A673 (cell line): ENCODE results near the gene FAM118A. TPM values are rescaled to one million over a fixed set of nuclear protein-coding genes. Genes with fewer than 3 reads are reported as not detected.

Experiments used
- BruUV-seq: library from RNA; stranded (reverse); fragments of 400-500 nt; replicated peaks from 2 replicates; lab custom pipeline; 2021; lab: Mats Ljungman, UMichigan
- CTCF ChIA-PET: fragments of 300-600 bp; sonication (Branson Sonifier 250); formaldehyde crosslinking; loops from one replicate; lab custom pipeline; 2022; ENCODE audit warnings: antibody characterized with exemption; lab: Charles Lee
- POLR2A ChIA-PET: fragments of 300-600 bp; sonication (Branson Sonifier 250); formaldehyde crosslinking; loops from one replicate; lab custom pipeline; 2022; ENCODE audit warnings: antibody characterized with exemption; ENCODE audit not compliant: low non-redundant PET; lab: Charles Lee
- DNase-seq: peaks from one replicate; pipeline ENCODE4 v3.0.0-alpha.2; 2015; ENCODE audit warnings: low spot score
- H3K27ac ChIP-seq: fragments of 200-600 bp; sonication (generic); 2 replicates; pipeline ENCODE4 v1.5.1; 2016; ENCODE audit warnings: mixed run types, low read depth, mild to moderate bottlenecking, mixed read lengths, antibody characterized with exemption, low read length; ENCODE audit not compliant: poor library complexity, severe bottlenecking
- H3K27me3 ChIP-seq: fragments of 200-600 bp; sonication (generic); replicated peaks from 2 replicates; pipeline ENCODE4 v1.6.1; 2017; ENCODE audit warnings: mixed run types, low read depth, mild to moderate bottlenecking, mixed read lengths, antibody characterized with exemption, low read length; ENCODE audit not compliant: insufficient read depth, poor library complexity
- H3K36me3 ChIP-seq: fragments of 200-600 bp; sonication (generic); 2 replicates; pipeline ENCODE4 v1.6.1; 2016; ENCODE audit warnings: mixed run types, mild to moderate bottlenecking, mixed read lengths, antibody characterized with exemption, low read length; ENCODE audit not compliant: insufficient read depth, poor library complexity, severe bottlenecking
- H3K4me1 ChIP-seq: fragments of 200-600 bp; sonication (generic); 2 replicates; pipeline ENCODE4 v1.6.1; 2017; ENCODE audit warnings: mixed run types, mild to moderate bottlenecking, mixed read lengths, antibody characterized with exemption, low read length; ENCODE audit not compliant: insufficient read depth, poor library complexity, severe bottlenecking
- H3K4me3 ChIP-seq: fragments of 200-600 bp; sonication (generic); 2 replicates; pipeline ENCODE4 v1.5.1; 2016; ENCODE audit warnings: low read depth, mixed run types, mild to moderate bottlenecking, mixed read lengths, low read length; ENCODE audit not compliant: poor library complexity, severe bottlenecking
- H3K9me3 ChIP-seq: fragments of 200-600 bp; sonication (generic); 2 replicates; pipeline ENCODE4 v1.6.1; 2016; ENCODE audit warnings: mixed run types, low read depth, mild to moderate bottlenecking, mixed read lengths, antibody characterized with exemption, low read length; ENCODE audit not compliant: poor library complexity, severe bottlenecking
- CTCF ChIP-seq: fragments of 300-800, 200-600 bp; sonication (generic); conservative IDR thresholded peaks from 2 replicates; pipeline ENCODE4 v1.5.1; 2017; ENCODE audit warnings: low read depth, mild to moderate bottlenecking, antibody characterized with exemption, low read length, moderate library complexity, mixed read lengths
- EZH2 ChIP-seq: fragments of 200-600 bp; sonication (generic); IDR thresholded peaks from 2 replicates; pipeline ENCODE4 v1.6.1; 2017; ENCODE audit warnings: borderline replicate concordance, low read depth, mild to moderate bottlenecking, mixed read lengths, antibody characterized with exemption, low read length; ENCODE audit not compliant: poor library complexity, severe bottlenecking
- intact Hi-C: fragments of 100-400 bp; cut with micrococcal nuclease; formaldehyde crosslinking; loops from one replicate; pipeline ENCODE4 v1.10.0; 2022; ENCODE audit not compliant: unreplicated experiment
- total RNA-seq: library from RNA; stranded (reverse); gene quantifications from 2 replicates; pipeline ENCODE4 v1.2.3, GENCODE V29; 2021

FAM118A gene
- total RNA-seq, 1 experiment from 2014 or later, result 54.0 TPM

GRCh38 chr22:45314054-45314721, 4.5 kb downstream of the FAM118A start:
- no peak overlapping the region for H3K4me3 ChIP-seq
- no peaks in the 10 kb centered on the region for H3K27me3 ChIP-seq
- POLR2A ChIA-PET, result no interaction called here
- no peaks in the 10 kb centered on the region for H3K9me3 ChIP-seq
- no peak for TF ChIP-seq EZH2
- no peak for TF ChIP-seq CTCF
- H3K27ac ChIP-seq, result no peak overlapping the region
- BruUV-seq, result no TSS peak
- H3K36me3 ChIP-seq, result no peaks in the 10 kb centered on the region
- DNase-seq, result no peak
- CTCF ChIA-PET, result no interaction called here
- peaks cover 27% of the 10 kb centered on the region for H3K4me1 ChIP-seq
- intact Hi-C loops, result no loop called here

- H3K9me3 ChIP-seq, result no peaks in the 10 kb centered on the region
- DNase-seq, result no peak
- no TSS peak for BruUV-seq
- intact Hi-C loops, result no loop called here
- ChIA-PET CTCF (no interaction called here), POLR2A (no interaction called here)
- H3K4me3 ChIP-seq, result no peak overlapping the region
- no peaks in the 10 kb centered on the region for H3K36me3 ChIP-seq
- H3K27ac ChIP-seq, result no peak overlapping the region
- TF ChIP-seq CTCF (no peak), EZH2 (no peak)
- H3K27me3 ChIP-seq, result no peaks in the 10 kb centered on the region
- H3K4me1 ChIP-seq, result peaks cover 29% of the 10 kb centered on the region
These were observed 5.1 kb downstream of the FAM118A start for GRCh38 chr22:45314786-45315185.

GRCh38 chr22:45316796-45317526, 7.2 kb downstream of the FAM118A start:
- BruUV-seq, result no TSS peak
- ChIA-PET POLR2A (no interaction called here), CTCF (no interaction called here)
- intact Hi-C loops, result no loop called here
- H3K27me3 ChIP-seq, result no peaks in the 10 kb centered on the region
- no peak overlapping the region for H3K27ac ChIP-seq
- H3K9me3 ChIP-seq, result no peaks in the 10 kb centered on the region
- no peak for DNase-seq
- H3K4me3 ChIP-seq, result no peak overlapping the region
- peaks cover 22% of the 10 kb centered on the region for H3K4me1 ChIP-seq
- TF ChIP-seq CTCF, result no peak
- no peak for TF ChIP-seq EZH2
- no peaks in the 10 kb centered on the region for H3K36me3 ChIP-seq
